ENCODE data around the gene HHATL.

DNA sequence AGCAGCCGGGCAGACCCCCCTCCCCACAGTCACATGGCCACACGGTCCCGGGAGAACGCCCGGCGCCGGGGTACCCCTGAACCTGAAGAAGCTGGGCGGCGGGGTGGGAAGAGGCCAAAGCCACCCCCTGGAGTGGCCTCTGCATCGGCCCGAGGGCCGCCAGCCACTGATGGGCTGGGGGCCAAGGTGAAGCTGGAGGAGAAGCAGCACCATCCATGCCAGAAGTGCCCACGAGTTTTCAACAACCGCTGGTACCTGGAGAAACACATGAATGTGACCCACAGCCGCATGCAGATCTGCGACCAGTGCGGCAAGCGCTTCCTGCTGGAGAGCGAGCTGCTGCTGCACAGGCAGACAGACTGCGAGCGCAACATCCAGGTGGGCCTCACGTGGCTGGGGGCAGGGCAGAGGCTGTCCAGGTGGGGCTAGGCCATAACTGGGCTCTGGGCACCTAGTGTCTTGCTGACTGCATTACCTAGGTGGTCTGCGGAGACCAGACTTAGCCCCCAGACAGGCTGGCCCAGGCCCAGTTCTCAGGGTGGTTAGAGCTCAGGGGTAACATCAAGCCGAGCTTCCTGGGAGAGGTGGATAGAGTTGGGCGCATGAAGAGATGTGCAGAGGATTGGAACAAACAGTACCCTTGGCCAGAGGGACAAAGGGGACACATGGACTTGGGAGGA is 43.0 kb downstream of the HHATL start:
- TF ChIP-seq, protein P1, sequence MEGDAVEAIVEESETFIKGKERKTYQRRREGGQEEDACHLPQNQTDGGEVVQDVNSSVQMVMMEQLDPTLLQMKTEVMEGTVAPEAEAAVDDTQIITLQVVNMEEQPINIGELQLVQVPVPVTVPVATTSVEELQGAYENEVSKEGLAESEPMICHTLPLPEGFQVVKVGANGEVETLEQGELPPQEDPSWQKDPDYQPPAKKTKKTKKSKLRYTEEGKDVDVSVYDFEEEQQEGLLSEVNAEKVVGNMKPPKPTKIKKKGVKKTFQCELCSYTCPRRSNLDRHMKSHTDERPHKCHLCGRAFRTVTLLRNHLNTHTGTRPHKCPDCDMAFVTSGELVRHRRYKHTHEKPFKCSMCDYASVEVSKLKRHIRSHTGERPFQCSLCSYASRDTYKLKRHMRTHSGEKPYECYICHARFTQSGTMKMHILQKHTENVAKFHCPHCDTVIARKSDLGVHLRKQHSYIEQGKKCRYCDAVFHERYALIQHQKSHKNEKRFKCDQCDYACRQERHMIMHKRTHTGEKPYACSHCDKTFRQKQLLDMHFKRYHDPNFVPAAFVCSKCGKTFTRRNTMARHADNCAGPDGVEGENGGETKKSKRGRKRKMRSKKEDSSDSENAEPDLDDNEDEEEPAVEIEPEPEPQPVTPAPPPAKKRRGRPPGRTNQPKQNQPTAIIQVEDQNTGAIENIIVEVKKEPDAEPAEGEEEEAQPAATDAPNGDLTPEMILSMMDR (IDR thresholded peaks at IDR 0.05 in 8 of 11, conservative IDR thresholded peaks at IDR 0.05 in 3 of 11) = no peak
- no peak for TF ChIP-seq POLR2A (IDR thresholded peaks at IDR 0.05)
